DMS53 (cell line): ENCODE results near the gene LGALS13.

Experiments used
- DNase-seq: peaks from one replicate; lab custom pipeline; 2025; lab: John Stamatoyannopoulos, UW

The LGALS13 gene

GRCh38 chr19:39617745-39618144, 15.4 kb downstream of the LGALS13 start:
- DNase-seq, result no peak

- DNase-seq, result no peak
Measured at GRCh38 chr19:39623946-39624345, 21.6 kb downstream of the LGALS13 start.

GRCh38 chr19:39627631-39628030, 25.3 kb downstream of the LGALS13 start:
- DNase-seq, result peak; percentile 68

- peak; percentile 36 for DNase-seq
Measured at GRCh38 chr19:39631178-39631577, 28.9 kb downstream of the LGALS13 start.

- DNase-seq, result no peak
Measured at GRCh38 chr19:39631626-39632025, 29.3 kb downstream of the LGALS13 start.

GRCh38 chr19:39637891-39638290, 35.6 kb downstream of the LGALS13 start:
- peak; percentile 26 for DNase-seq

GRCh38 chr19:39641773-39642172, 39.4 kb downstream of the LGALS13 start:
- DNase-seq, result peak; percentile 92

GRCh38 chr19:39643591-39643990, 41.3 kb downstream of the LGALS13 start:
- DNase-seq, result no peak

GRCh38 chr19:39645800-39646411, 43.6 kb downstream of the LGALS13 start:
- peak; percentile 21 for DNase-seq

- DNase-seq, result no peak
Measured at GRCh38 chr19:39647918-39648317, 45.6 kb downstream of the LGALS13 start.

GRCh38 chr19:39655613-39656012, 53.3 kb downstream of the LGALS13 start, which contains the start of gene LGALS16:
TSS of gene LGALS16 (plus strand) at chr19:39655913. CDS start at chr19:39655962, 49 bp downstream.
- no peak for DNase-seq
